Measurements from ENCODE around the gene UNKL. TPM values are rescaled to one million over a fixed set of nuclear protein-coding genes. Genes with fewer than 3 reads are reported as not detected.

Gene UNKL
- total RNA-seq, 1 experiment from 2014 or later = 18.8 TPM

GRCh38 chr16:1316033-1316405, 98.5 kb downstream of the UNKL start:
- Histone ChIP-seq H3K36me3 (ENCODE audit: low read depth, low read length) (peaks cover 49% of the 10 kb centered on the region), H3K9me2 (replicated peaks; ENCODE audit: low read length) (no peaks in the 10 kb centered on the region), H4K20me1 (ENCODE audit: low read length) (peaks cover 33% of the 10 kb centered on the region), H2AFZ (ENCODE audit: low read length) (no peak overlapping the region), H3K79me2 (ENCODE audit: low read length) (peaks cover 58% of the 10 kb centered on the region), H3K27ac (ENCODE audit: low read length) (no peak overlapping the region), H3K4me2 (ENCODE audit: low read length) (no peak overlapping the region), H3F3A (ENCODE audit: low read length, unreplicated experiment) (no peaks in the 10 kb centered on the region), H3K4me1 (ENCODE audit: insufficient read depth, low read length) (peaks cover 10% of the 10 kb centered on the region; the same call in 1 of the 2 replicates), H3K4me3 (ENCODE audit: low read length) (no peak overlapping the region), H3K9me3 (ENCODE audit: low read length) (no peaks in the 10 kb centered on the region), H3K27me3 (ENCODE audit: low read length) (no peaks in the 10 kb centered on the region), H3K9ac (ENCODE audit: low read length) (no peak overlapping the region)
- BruUV-seq (replicated peaks) = no TSS peak
- TF ChIP-seq CTCF (conservative IDR thresholded peaks at IDR 0.05; ENCODE audit: low read depth, low read length) (no peak), EZH2phosphoT487 (IDR thresholded peaks at IDR 0.05; ENCODE audit: borderline replicate concordance, low read length) (no peak), EZH2 (IDR thresholded peaks at IDR 0.05; ENCODE audit: low read length, unreplicated experiment) (no peak)
- DNase-seq (no peak), ATAC-seq (no peak)
- CTCF ChIA-PET = no interaction called here
- intact Hi-C loops (cut with micrococcal nuclease) = no loop called here
- POLR2A ChIA-PET (ENCODE audit: unreplicated experiment) = no interaction called here

- no peak for TF ChIP-seq CTCF (conservative IDR thresholded peaks at IDR 0.05; ENCODE audit: low read depth, low read length)
- no peak for TF ChIP-seq EZH2 (IDR thresholded peaks at IDR 0.05; ENCODE audit: low read length, unreplicated experiment)
- TF ChIP-seq EZH2phosphoT487 (IDR thresholded peaks at IDR 0.05; ENCODE audit: borderline replicate concordance, low read length) = no peak
- Histone ChIP-seq H3K4me3 (ENCODE audit: low read length) (no peak overlapping the region), H3K27me3 (ENCODE audit: low read length) (no peaks in the 10 kb centered on the region), H3K4me1 (ENCODE audit: insufficient read depth, low read length) (peaks cover 10% of the 10 kb centered on the region; the same call in 1 of the 2 replicates), H3F3A (ENCODE audit: low read length, unreplicated experiment) (no peaks in the 10 kb centered on the region), H2AFZ (ENCODE audit: low read length) (no peak overlapping the region), H3K27ac (ENCODE audit: low read length) (no peak overlapping the region), H4K20me1 (ENCODE audit: low read length) (peaks cover 40% of the 10 kb centered on the region), H3K4me2 (ENCODE audit: low read length) (no peak overlapping the region), H3K36me3 (ENCODE audit: low read depth, low read length) (peaks cover 49% of the 10 kb centered on the region), H3K79me2 (ENCODE audit: low read length) (peaks cover 65% of the 10 kb centered on the region), H3K9me2 (replicated peaks; ENCODE audit: low read length) (no peaks in the 10 kb centered on the region), H3K9ac (ENCODE audit: low read length) (no peak overlapping the region), H3K9me3 (ENCODE audit: low read length) (no peaks in the 10 kb centered on the region)
- no TSS peak for BruUV-seq (replicated peaks)
- DNase-seq (no peak), ATAC-seq (no peak)
- CTCF ChIA-PET = no interaction called here
- POLR2A ChIA-PET (ENCODE audit: unreplicated experiment) = no interaction called here
- intact Hi-C loops (cut with micrococcal nuclease) = no loop called here
These were observed 99.1 kb downstream of the UNKL start for GRCh38 chr16:1315081-1316032.
